Testis (tissue), 2 donors: ENCODE data around the gene ADGRA1.

Experiments
- POLR2A ChIP-seq: fragments of 450-650 bp; IDR thresholded peaks from one replicate; pipeline ENCODE4 v1.6.1; 2017; ENCODE audit warnings: antibody characterized with exemption, mild to moderate bottlenecking, moderate library complexity
- TF ChIP-seq, protein P1 (sequence below), 3 experiments: fragments of 450-650 bp in 2 of 3; fragments of 200-600 bp in 1 of 3; sonication (generic) in 1 of 3; IDR thresholded peaks; one replicate each; pipeline ENCODE4 v1.5.1; 2016 to 2019; ENCODE audit warnings: antibody characterized with exemption in 3 of 3, mild to moderate bottlenecking in 2 of 3, moderate library complexity in 1 of 3

DNA sequence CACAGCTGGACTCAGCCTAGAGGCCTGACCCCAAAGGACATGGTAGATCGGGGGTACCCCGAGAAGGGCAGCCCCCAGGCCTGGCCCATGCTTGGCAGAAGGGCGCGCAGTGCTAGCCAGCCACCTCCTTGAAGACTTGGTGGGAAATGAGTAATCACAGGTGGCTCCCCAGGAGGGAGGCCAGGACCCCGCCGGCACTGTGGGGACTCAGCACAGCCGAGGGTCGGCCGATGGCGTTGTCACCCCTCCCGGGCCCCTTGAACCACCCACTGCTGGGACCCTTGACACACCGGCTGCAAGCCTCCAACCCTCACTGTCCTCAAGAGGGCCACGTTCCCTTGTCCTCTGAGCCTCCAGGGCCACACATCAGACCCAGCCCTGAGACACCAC lies 27.7 kb downstream of the ADGRA1 start:
- TF ChIP-seq, protein P1, sequence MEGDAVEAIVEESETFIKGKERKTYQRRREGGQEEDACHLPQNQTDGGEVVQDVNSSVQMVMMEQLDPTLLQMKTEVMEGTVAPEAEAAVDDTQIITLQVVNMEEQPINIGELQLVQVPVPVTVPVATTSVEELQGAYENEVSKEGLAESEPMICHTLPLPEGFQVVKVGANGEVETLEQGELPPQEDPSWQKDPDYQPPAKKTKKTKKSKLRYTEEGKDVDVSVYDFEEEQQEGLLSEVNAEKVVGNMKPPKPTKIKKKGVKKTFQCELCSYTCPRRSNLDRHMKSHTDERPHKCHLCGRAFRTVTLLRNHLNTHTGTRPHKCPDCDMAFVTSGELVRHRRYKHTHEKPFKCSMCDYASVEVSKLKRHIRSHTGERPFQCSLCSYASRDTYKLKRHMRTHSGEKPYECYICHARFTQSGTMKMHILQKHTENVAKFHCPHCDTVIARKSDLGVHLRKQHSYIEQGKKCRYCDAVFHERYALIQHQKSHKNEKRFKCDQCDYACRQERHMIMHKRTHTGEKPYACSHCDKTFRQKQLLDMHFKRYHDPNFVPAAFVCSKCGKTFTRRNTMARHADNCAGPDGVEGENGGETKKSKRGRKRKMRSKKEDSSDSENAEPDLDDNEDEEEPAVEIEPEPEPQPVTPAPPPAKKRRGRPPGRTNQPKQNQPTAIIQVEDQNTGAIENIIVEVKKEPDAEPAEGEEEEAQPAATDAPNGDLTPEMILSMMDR (IDR thresholded peaks at IDR 0.05) = no peak
- TF ChIP-seq POLR2A = no peak
